ENCODE results near the gene SLC6A7. TPM values are rescaled to one million over a fixed set of nuclear protein-coding genes. Genes with fewer than 3 reads are reported as not detected.
A peak's percentile ranks its signal among the peaks of the same experiment; 100 is the strongest.

SLC6A7 gene
- total and polyA plus RNA-seq, 9 donors, result 0.02 TPM; not detected in 8

- H3K9me3 ChIP-seq, result no peaks in the 10 kb centered on the region
- H3K27me3 ChIP-seq, result no peaks in the 10 kb centered on the region
- H3K4me3 ChIP-seq, result no peak overlapping the region
- TF ChIP-seq EP300 (IDR thresholded peaks at IDR 0.05), result no peak
- TF ChIP-seq, protein P1, sequence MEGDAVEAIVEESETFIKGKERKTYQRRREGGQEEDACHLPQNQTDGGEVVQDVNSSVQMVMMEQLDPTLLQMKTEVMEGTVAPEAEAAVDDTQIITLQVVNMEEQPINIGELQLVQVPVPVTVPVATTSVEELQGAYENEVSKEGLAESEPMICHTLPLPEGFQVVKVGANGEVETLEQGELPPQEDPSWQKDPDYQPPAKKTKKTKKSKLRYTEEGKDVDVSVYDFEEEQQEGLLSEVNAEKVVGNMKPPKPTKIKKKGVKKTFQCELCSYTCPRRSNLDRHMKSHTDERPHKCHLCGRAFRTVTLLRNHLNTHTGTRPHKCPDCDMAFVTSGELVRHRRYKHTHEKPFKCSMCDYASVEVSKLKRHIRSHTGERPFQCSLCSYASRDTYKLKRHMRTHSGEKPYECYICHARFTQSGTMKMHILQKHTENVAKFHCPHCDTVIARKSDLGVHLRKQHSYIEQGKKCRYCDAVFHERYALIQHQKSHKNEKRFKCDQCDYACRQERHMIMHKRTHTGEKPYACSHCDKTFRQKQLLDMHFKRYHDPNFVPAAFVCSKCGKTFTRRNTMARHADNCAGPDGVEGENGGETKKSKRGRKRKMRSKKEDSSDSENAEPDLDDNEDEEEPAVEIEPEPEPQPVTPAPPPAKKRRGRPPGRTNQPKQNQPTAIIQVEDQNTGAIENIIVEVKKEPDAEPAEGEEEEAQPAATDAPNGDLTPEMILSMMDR (IDR thresholded peaks at IDR 0.05), result no peak
- no peak for TF ChIP-seq POLR2A (IDR thresholded peaks at IDR 0.05)
- H3K36me3 ChIP-seq, result no peaks in the 10 kb centered on the region
- 70 to 82% (median 77%) methylated on average over 11 of the region's 11 CpGs for WGBS, 3 donors
- peak in 1 of 5 donors; percentile 30 for DNase-seq
- H3K27ac ChIP-seq, result peak overlapping the region; percentile 52 to 92
- H3K4me1 ChIP-seq (ENCODE audit: insufficient read depth), result peaks cover 41% of the 10 kb centered on the region
- intact Hi-C loops (cut with DNase I), result no loop called here
Observed at GRCh38 chr5:150148117-150148927, 41.5 kb upstream of the SLC6A7 start.

- intact Hi-C loops (cut with DNase I), result no loop called here
- H3K9me3 ChIP-seq, result no peaks in the 10 kb centered on the region
- DNase-seq, result no peak
- peak overlapping the region in 1 of 2 donors; percentile 92 for H3K27ac ChIP-seq
- no peak overlapping the region for H3K4me3 ChIP-seq
- no peak for TF ChIP-seq EP300 (IDR thresholded peaks at IDR 0.05)
- TF ChIP-seq POLR2A (IDR thresholded peaks at IDR 0.05), result no peak
- TF ChIP-seq, protein P1 (IDR thresholded peaks at IDR 0.05), result no peak
- no peaks in the 10 kb centered on the region for H3K36me3 ChIP-seq
- peaks cover 35% of the 10 kb centered on the region for H3K4me1 ChIP-seq (ENCODE audit: insufficient read depth)
- no peaks in the 10 kb centered on the region for H3K27me3 ChIP-seq
Observed at GRCh38 chr5:150149618-150150017, 40.2 kb upstream of the SLC6A7 start.

GRCh38 chr5:150152636-150153462 is 37.0 kb upstream of the SLC6A7 start:
- no peaks in the 10 kb centered on the region for H3K27me3 ChIP-seq
- peaks cover 28% of the 10 kb centered on the region for H3K4me1 ChIP-seq (ENCODE audit: insufficient read depth)
- H3K27ac ChIP-seq, result peak overlapping the region; percentile 83 to 91
- peak in 1 of 5 donors; percentile 34 for DNase-seq
- peak overlapping the region; percentile 59 for H3K4me3 ChIP-seq
- intact Hi-C loops (cut with DNase I), result no loop called here
- TF ChIP-seq POLR2A (IDR thresholded peaks at IDR 0.05) (no peak), EP300 (IDR thresholded peaks at IDR 0.05) (no peak)
- TF ChIP-seq, protein P1 (IDR thresholded peaks at IDR 0.05), result no peak
- no peaks in the 10 kb centered on the region for H3K36me3 ChIP-seq
- H3K9me3 ChIP-seq, result no peaks in the 10 kb centered on the region
- 9 to 22% (median 15%) methylated on average over 12 of the region's 12 CpGs for WGBS, 3 donors

DNA sequence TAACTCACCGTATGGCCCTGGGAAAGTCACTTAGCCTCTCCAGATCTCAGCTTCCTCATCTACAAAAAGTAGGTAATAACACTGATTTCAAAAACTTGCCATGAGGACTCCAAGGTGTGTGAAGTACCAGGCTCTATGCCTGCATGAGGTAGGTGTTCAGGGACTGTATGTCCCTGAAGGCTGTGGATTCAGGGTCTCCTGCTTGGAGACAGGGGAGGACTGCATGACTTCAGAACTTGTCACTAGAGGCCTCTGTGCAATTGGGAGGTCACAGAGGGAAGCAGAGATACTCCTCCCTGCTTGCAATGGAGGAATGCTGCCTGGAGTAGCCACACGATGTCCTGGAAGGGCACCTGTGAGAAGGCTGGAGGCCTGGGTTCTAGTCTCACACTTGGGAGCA is 36.4 kb upstream of the SLC6A7 start:
- H3K4me1 ChIP-seq (ENCODE audit: insufficient read depth), result peaks cover 33% of the 10 kb centered on the region
- H3K4me3 ChIP-seq, result peak overlapping the region; percentile 59
- intact Hi-C loops (cut with DNase I), result no loop called here
- H3K36me3 ChIP-seq, result no peaks in the 10 kb centered on the region
- TF ChIP-seq, protein P1 (IDR thresholded peaks at IDR 0.05), result no peak
- no peak for TF ChIP-seq POLR2A (IDR thresholded peaks at IDR 0.05)
- no peak for TF ChIP-seq EP300 (IDR thresholded peaks at IDR 0.05)
- no peak for DNase-seq
- H3K9me3 ChIP-seq, result no peaks in the 10 kb centered on the region
- H3K27me3 ChIP-seq, result no peaks in the 10 kb centered on the region
- 6 to 17% (median 15%) methylated on average over 2 of the region's 2 CpGs for WGBS, 3 donors
- peak overlapping the region; percentile 83 to 91 for H3K27ac ChIP-seq
